Choroid plexus epithelial cell (primary cell): Measurements from ENCODE around the gene CAMK1D.
A peak's percentile ranks its signal among the peaks of the same experiment; 100 is the strongest.

Experiments
- DNase-seq: peaks from one replicate; pipeline ENCODE4 v3.0.0-alpha.2; 2010; ENCODE audit warnings: low read depth
- H3K4me3 ChIP-seq: 2 replicates; pipeline ENCODE4 v1.5.1; 2011; ENCODE audit warnings: low read depth, mild to moderate bottlenecking, control low read depth, low read length, moderate library complexity
- CTCF ChIP-seq: conservative IDR thresholded peaks from 2 replicates; pipeline ENCODE4 v1.5.1; 2011; ENCODE audit warnings: low read depth, mild to moderate bottlenecking, control low read depth, inconsistent platforms, low read length, moderate library complexity

The CAMK1D gene

GRCh38 chr10:12685261-12686058 is 336.1 kb downstream of the CAMK1D start:
- no peak for TF ChIP-seq CTCF
- H3K4me3 ChIP-seq, result no peak overlapping the region

GRCh38 chr10:12687996-12688395 is 338.6 kb downstream of the CAMK1D start:
- no peak overlapping the region for H3K4me3 ChIP-seq
- TF ChIP-seq CTCF, result no peak
- no peak for DNase-seq

More at GRCh38 chr10:12685261-12686058, 336.1 kb downstream of the CAMK1D start:
- DNase-seq, result peak; percentile 62

- no peak for DNase-seq
- H3K4me3 ChIP-seq, result no peak overlapping the region
- TF ChIP-seq CTCF, result no peak
Measured at GRCh38 chr10:12689893-12690292, 340.5 kb downstream of the CAMK1D start.

GRCh38 chr10:12690525-12691126 is 341.3 kb downstream of the CAMK1D start:
- peak; percentile 14 for TF ChIP-seq CTCF
- peak; percentile 76 for DNase-seq
- no peak overlapping the region for H3K4me3 ChIP-seq

GRCh38 chr10:12691596-12691995 is 342.2 kb downstream of the CAMK1D start:
- DNase-seq, result no peak
- TF ChIP-seq CTCF, result no peak

GRCh38 chr10:12697764-12698163 is 348.4 kb downstream of the CAMK1D start:
- DNase-seq, result no peak
- H3K4me3 ChIP-seq, result no peak overlapping the region
- no peak for TF ChIP-seq CTCF

More at GRCh38 chr10:12691596-12691995, 342.2 kb downstream of the CAMK1D start:
- H3K4me3 ChIP-seq, result no peak overlapping the region
